Common myeloid progenitor, CD34-positive (primary cell): Measurements from ENCODE around the gene CADM1.

Experiments
- CTCF ChIA-PET: fragments of 350-600 bp; sonication (Branson Sonifier 250); formaldehyde crosslinking; loops from one replicate; lab custom pipeline; 2021; ENCODE audit warnings: antibody characterized with exemption; lab: Charles Lee
- POLR2A ChIA-PET: fragments of 350-600 bp; sonication (Branson Sonifier 250); formaldehyde crosslinking; loops from one replicate; lab custom pipeline; 2021; ENCODE audit warnings: antibody characterized with exemption; lab: Charles Lee
- DNase-seq, 3 donors: peaks; one replicate each; pipeline versions ENCODE4 v3.0.0 to v3.0.0-alpha.2; 2013
- H3K27ac ChIP-seq, 2 experiments: 1 replicate in 1 of 2; 2 replicates in 1 of 2; pipeline ENCODE4 v1.7.0; 2013; ENCODE audit warnings: inconsistent platforms in 2 of 2, low read length in 2 of 2, mild to moderate bottlenecking in 2 of 2, low read depth in 1 of 2, moderate library complexity in 1 of 2; ENCODE audit not compliant: severe bottlenecking in 2 of 2, insufficient read depth in 1 of 2, poor library complexity in 1 of 2
- H3K27me3 ChIP-seq, 5 experiments: replicated peaks in 2 of 5; 1 replicate in 3 of 5; 2 replicates in 2 of 5; pipeline versions ENCODE4 v1.6.1 to v1.7.0; 2013; ENCODE audit warnings: low read length in 4 of 5, mild to moderate bottlenecking in 2 of 5, moderate library complexity in 2 of 5, inconsistent platforms in 1 of 5; ENCODE audit not compliant: insufficient read depth in 5 of 5, control insufficient read depth in 4 of 5
- H3K36me3 ChIP-seq, 4 experiments: 1 replicate in 2 of 4; 2 replicates in 2 of 4; pipeline versions ENCODE4 v1.6.1 to v1.7.0; 2013; ENCODE audit warnings: low read length in 3 of 4, control low read depth in 1 of 4, mild to moderate bottlenecking in 1 of 4; ENCODE audit not compliant: control insufficient read depth in 4 of 4, insufficient read depth in 4 of 4
- H3K4me1 ChIP-seq, 4 experiments: 1 replicate in 3 of 4; 2 replicates in 1 of 4; pipeline versions ENCODE4 v1.6.1 to v1.7.1; 2013; ENCODE audit warnings: low read length in 3 of 4, mild to moderate bottlenecking in 3 of 4, control low read depth in 1 of 4, inconsistent platforms in 1 of 4, moderate library complexity in 1 of 4; ENCODE audit not compliant: control insufficient read depth in 4 of 4, insufficient read depth in 4 of 4; ENCODE audit errors: control extremely low read depth in 1 of 4
- H3K4me3 ChIP-seq, 7 experiments: 1 replicate in 4 of 7; 2 replicates in 3 of 7; pipeline versions ENCODE4 v1.5.1 to v1.7.0; 2013; ENCODE audit warnings: mild to moderate bottlenecking in 7 of 7, low read length in 6 of 7, moderate library complexity in 6 of 7, inconsistent platforms in 2 of 7, low read depth in 2 of 7, control low read depth in 1 of 7; ENCODE audit not compliant: insufficient read depth in 4 of 7, control insufficient read depth in 1 of 7; ENCODE audit errors: extremely low read depth in 1 of 7
- H3K9me3 ChIP-seq, 5 experiments: 1 replicate in 4 of 5; 2 replicates in 1 of 5; pipeline versions ENCODE4 v1.6.1 to v1.7.1; 2013; ENCODE audit warnings: low read length in 4 of 5, mild to moderate bottlenecking in 2 of 5, inconsistent platforms in 1 of 5, low read depth in 1 of 5, moderate library complexity in 1 of 5; ENCODE audit not compliant: control insufficient read depth in 4 of 5, insufficient read depth in 2 of 5; ENCODE audit errors: control extremely low read depth in 1 of 5
- WGBS: methylation state at CpG from one replicate; pipeline ENCODE4 v1.1.5; 2013; ENCODE audit not compliant: insufficient coverage; 5-methylcytosine and 5-hydroxymethylcytosine counted together

CADM1 gene

DNA sequence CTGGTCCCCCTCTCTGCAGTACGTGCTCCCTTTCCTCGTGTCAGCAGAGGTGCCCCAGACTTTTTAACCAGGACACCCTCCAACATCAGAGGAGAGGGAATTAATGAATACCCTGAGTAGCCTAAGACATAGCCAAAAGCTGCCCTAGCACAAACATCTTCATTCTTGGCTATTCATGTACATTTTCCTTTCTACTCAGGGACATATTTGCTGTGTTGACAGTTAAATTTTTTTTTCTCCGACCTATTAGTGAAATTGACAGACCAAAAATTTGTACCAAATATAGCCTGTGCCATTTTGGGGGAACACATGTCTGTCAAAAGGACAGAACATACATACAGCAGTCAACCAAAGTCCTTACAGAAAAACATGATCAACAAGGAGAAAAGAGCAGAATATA is 33.3 kb downstream of the CADM1 start:
- Histone ChIP-seq H3K4me3 (no peak overlapping the region), H3K27me3 (no peaks in the 10 kb centered on the region), H3K36me3 (no peaks in the 10 kb centered on the region), H3K27ac (no peak overlapping the region), H3K9me3 (no peaks in the 10 kb centered on the region), H3K4me1 (no peaks in the 10 kb centered on the region)
- no peak for DNase-seq
- 100% methylated on average over 2 of the region's 3 CpGs for WGBS
- CTCF ChIA-PET: no interaction called here
- POLR2A ChIA-PET: no interaction called here

- H3K4me3 ChIP-seq: no peak overlapping the region
- no peak for DNase-seq
- WGBS: 100% methylated on average over 1 of the region's 3 CpGs
- H3K4me1 ChIP-seq: no peaks in the 10 kb centered on the region
- H3K36me3 ChIP-seq: no peaks in the 10 kb centered on the region
- CTCF ChIA-PET: no interaction called here
- no peaks in the 10 kb centered on the region for H3K9me3 ChIP-seq
- POLR2A ChIA-PET: no interaction called here
- no peak overlapping the region for H3K27ac ChIP-seq
- H3K27me3 ChIP-seq: no peaks in the 10 kb centered on the region
Observed at GRCh38 chr11:115469361-115469760, 34.9 kb downstream of the CADM1 start.

DNA sequence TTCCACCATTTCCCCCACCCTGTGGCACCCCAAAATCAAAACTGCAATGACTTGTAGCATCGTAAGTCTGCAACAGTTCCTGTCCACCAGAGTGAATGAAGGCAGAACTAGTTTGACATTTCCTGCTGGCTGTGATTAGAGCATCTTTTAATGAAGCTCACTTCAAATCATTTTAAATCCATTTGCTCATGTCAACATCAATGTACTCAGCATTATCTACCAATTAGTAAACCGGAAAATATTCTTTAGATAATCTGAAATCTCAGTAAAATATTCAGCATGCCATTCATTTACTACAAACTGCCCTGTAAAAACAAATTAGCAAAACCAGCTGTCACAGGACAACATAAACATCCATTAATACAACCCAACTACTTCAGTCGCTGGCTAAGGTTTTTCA is 38.1 kb downstream of the CADM1 start:
- WGBS: 82% methylated on average over 1 of the region's 3 CpGs
- no peak overlapping the region for H3K4me3 ChIP-seq
- peaks cover 0 to 3% (median 1%) of the 10 kb centered on the region in 5 experiments for H3K27me3 ChIP-seq
- DNase-seq: no peak
- no peak overlapping the region for H3K27ac ChIP-seq
- CTCF ChIA-PET: no interaction called here
- no peaks in the 10 kb centered on the region for H3K9me3 ChIP-seq
- H3K4me1 ChIP-seq: no peaks in the 10 kb centered on the region
- POLR2A ChIA-PET: no interaction called here
- no peaks in the 10 kb centered on the region for H3K36me3 ChIP-seq

- Histone ChIP-seq H3K27me3 (peaks cover 0 to 3% (median 1%) of the 10 kb centered on the region in 5 experiments), H3K36me3 (no peaks in the 10 kb centered on the region), H3K4me1 (no peaks in the 10 kb centered on the region), H3K27ac (no peak overlapping the region), H3K4me3 (no peak overlapping the region), H3K9me3 (no peaks in the 10 kb centered on the region)
- DNase-seq: no peak
- WGBS: no CpG with 5 or more reads among the region's 2 CpGs
- CTCF ChIA-PET: no interaction called here
- POLR2A ChIA-PET: no interaction called here
Observed at GRCh38 chr11:115464269-115464668, 39.9 kb downstream of the CADM1 start.

DNA sequence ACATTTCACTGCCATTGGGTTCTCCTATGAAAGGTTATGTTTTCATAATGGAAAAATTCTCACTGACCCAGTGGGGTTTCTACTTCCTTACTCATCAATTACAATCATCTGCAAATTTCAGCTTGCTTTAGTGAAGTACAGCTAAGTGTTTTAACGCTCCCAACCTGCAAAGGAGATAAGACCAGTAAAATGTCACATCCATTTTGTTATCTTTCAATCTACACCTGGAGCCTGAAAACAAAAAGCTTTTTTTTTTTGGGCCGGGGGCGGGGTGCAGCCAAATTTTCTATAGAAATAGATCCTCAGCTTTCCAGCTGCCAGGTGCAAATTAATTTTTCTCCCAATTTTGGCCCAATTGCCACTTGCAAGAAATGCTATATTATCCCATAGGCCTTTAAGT is 40.6 kb downstream of the CADM1 start:
- WGBS: 82% methylated on average over 3 of the region's 3 CpGs
- Histone ChIP-seq H3K4me3 (no peak overlapping the region), H3K27me3 (peaks cover 0 to 3% (median 1%) of the 10 kb centered on the region in 5 experiments), H3K4me1 (no peaks in the 10 kb centered on the region), H3K9me3 (no peaks in the 10 kb centered on the region), H3K36me3 (no peaks in the 10 kb centered on the region), H3K27ac (no peak overlapping the region)
- POLR2A ChIA-PET: no interaction called here
- no peak for DNase-seq
- CTCF ChIA-PET: no interaction called here

DNA sequence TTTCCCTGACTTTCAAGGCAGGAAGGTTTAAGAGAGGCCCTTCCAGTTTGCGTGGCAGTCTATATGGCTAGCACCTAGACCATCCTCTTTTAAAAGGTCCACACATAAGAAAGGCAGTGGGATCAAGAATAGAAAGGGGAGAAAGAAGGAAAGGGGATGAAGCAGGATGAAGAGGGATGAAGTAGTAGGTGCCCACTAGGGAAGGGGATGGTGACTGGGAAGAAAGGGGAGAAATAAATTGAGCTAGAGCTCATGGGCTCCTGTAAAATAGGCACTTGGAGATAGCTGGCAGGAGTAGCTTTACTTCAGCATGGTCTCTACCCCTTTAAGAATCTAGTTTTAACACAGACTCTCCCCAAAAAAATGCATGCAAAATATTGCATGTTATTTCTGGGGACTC is 41.5 kb downstream of the CADM1 start:
- WGBS: 67% methylated on average over 1 of the region's 1 CpG
- Histone ChIP-seq H3K9me3 (no peaks in the 10 kb centered on the region), H3K4me1 (no peaks in the 10 kb centered on the region), H3K36me3 (no peaks in the 10 kb centered on the region), H3K27me3 (peaks cover 0 to 3% (median 1%) of the 10 kb centered on the region in 5 experiments), H3K4me3 (no peak overlapping the region), H3K27ac (no peak overlapping the region)
- ChIA-PET CTCF (no interaction called here), POLR2A (no interaction called here)
- no peak for DNase-seq

GRCh38 chr11:115462004-115462541 is 42.1 kb downstream of the CADM1 start:
- ChIA-PET POLR2A (no interaction called here), CTCF (no interaction called here)
- Histone ChIP-seq H3K36me3 (no peaks in the 10 kb centered on the region), H3K4me3 (no peak overlapping the region), H3K4me1 (no peaks in the 10 kb centered on the region), H3K27me3 (peaks cover 0 to 3% (median 1%) of the 10 kb centered on the region in 5 experiments), H3K27ac (no peak overlapping the region), H3K9me3 (no peaks in the 10 kb centered on the region)
- DNase-seq: no peak
- 95% methylated on average over 12 of the region's 18 CpGs for WGBS
